Subcutaneous adipose tissue (tissue), 4 donors: ENCODE data around the gene CARS1. TPM values are rescaled to one million over a fixed set of nuclear protein-coding genes. Genes with fewer than 3 reads are reported as not detected.

Experiments
- total RNA-seq, 4 donors: library from RNA; depleted of rRNA; stranded (reverse); fragments of >200 nt; gene quantifications; one replicate each; pipeline ENCODE4 v1.1.0, GENCODE V29; 2016
- TF ChIP-seq, protein P1 (sequence below): fragments of 450-650 bp; IDR thresholded peaks from one replicate; pipeline ENCODE4 v1.5.1; 2016; ENCODE audit warnings: low read depth, mild to moderate bottlenecking, control low read depth, antibody characterized with exemption, moderate library complexity

Gene CARS1
- total RNA-seq, 4 donors from 2014 or later, result 30.4 to 59.5 (median 36.1) TPM

DNA sequence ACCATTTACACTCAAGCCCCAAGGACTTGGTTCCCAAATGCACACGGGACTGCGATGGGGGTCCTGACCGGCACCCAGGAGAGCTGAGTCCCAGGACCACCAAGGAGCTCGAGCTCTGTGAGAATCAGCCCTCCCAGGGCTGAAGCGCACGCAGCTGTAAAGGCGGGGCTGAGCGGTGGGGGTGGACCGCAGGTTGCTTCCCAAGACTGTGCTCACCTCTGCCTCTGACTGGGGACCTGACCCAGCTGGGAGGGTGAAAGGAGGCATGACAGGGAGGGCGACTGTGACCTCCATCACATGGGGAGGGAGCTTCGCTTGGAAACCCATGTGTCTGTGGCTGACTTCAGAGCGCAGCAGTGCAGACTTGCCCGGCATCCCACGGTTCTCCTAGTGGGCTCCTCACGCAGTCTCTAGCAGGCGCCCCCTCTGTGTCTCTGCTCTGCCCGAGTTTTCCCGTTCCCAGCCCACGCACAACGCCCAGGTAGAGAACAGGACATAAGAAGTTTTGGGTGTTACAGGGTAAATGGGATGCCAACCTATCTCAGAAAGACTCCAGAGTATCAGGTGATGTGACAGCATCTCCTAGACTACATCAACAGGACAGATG is 49.7 kb downstream of the CARS1 start:
- TF ChIP-seq, protein P1, sequence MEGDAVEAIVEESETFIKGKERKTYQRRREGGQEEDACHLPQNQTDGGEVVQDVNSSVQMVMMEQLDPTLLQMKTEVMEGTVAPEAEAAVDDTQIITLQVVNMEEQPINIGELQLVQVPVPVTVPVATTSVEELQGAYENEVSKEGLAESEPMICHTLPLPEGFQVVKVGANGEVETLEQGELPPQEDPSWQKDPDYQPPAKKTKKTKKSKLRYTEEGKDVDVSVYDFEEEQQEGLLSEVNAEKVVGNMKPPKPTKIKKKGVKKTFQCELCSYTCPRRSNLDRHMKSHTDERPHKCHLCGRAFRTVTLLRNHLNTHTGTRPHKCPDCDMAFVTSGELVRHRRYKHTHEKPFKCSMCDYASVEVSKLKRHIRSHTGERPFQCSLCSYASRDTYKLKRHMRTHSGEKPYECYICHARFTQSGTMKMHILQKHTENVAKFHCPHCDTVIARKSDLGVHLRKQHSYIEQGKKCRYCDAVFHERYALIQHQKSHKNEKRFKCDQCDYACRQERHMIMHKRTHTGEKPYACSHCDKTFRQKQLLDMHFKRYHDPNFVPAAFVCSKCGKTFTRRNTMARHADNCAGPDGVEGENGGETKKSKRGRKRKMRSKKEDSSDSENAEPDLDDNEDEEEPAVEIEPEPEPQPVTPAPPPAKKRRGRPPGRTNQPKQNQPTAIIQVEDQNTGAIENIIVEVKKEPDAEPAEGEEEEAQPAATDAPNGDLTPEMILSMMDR, result no peak

DNA sequence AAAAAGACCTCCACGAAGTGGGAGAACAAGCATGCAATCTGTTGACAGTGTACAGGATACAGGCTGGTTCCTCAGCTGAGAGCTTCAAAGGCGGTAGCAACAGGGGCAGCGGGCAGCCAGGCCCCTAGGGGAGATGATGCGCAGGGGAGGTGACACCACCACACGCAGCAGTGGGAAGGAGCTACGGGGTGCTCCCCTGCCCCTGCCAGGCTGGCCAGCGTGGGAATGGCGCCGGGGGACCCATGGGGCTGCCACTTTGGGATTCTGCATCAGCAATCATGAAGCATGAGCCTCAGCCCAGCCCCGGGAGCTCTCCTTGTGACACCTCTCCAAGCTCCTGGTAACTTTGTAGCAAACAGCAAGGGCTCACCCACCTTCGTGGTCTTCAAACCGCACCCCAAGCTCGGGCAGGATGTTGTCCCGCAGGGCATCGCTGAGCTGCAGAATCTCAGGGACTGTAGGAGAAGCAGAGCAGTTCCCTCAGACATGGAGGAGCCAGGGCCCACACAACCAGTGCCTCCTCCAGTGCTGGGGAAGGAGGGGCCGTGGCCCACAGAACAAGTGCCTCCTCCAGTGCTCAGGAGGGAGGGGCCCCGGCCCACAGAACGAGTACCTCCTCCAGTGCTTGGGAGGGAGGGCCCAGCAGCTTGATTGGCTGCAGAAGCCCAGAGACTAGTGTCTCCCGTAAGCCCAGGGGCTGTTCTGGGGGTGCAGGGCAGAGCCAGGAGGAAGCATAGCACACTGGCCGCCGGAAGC is 50.5 kb downstream of the CARS1 start:
- TF ChIP-seq, protein P1, result no peak

DNA sequence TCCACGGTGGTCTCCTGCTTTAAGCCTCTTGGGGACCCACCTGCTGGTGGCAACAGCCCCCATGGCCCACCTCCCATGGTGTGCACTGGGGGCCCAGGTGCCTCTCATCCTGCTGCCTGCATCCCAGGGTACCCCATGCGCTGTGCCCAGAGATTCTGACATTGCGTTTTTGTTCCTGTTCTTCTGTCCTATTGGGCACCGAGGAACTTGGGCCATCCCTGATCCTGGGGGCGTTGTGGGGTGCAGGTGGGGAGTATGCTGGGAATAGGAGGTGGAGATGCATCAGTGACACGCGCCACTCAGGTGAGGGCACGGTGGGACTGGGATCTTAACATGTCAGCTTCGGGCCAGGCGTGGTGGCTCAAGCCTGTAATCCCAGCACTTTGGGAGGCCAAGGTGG is 52.7 kb downstream of the CARS1 start:
- TF ChIP-seq, protein P1, result no peak

DNA sequence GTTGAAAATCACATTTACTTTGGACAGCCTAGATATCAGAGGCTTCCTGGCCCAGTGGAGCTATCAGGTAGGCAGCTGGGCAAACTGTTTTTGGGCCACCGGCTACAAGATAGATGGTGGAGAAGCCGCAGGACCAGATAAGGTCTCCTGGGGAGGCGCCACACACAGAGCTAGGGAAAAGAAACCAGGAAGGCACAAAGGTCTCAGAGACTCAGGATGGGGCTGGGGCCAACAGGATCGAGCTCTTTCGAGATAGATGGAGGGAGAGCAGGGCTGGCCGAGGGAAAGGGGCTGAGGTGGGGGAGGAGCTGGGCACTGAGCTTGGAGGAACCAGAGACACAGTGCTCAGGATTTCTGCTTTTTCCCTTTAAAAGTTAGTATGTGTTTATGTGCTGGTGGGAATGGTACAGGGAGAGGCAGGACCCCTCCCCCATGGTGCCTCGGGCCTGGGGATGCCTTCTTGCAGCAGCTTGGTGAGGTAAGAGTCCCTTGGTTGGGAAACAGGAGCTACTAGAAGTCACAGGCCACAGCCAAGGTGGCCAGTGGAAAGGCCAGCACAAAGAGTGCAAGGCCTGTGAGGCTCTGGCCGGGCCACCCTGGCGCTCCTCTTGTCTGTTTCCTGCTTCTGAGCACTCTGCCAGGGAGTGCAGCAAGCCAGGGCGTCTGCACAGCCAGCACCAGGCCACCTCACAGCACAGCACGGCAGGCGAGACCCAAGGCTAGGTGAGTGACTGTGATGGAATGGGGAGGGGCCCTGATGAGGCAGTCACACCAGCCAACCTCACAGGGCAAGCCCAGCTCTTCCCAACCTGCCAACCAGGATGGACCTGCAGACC is 53.6 kb downstream of the CARS1 start:
- TF ChIP-seq, protein P1, result no peak

DNA sequence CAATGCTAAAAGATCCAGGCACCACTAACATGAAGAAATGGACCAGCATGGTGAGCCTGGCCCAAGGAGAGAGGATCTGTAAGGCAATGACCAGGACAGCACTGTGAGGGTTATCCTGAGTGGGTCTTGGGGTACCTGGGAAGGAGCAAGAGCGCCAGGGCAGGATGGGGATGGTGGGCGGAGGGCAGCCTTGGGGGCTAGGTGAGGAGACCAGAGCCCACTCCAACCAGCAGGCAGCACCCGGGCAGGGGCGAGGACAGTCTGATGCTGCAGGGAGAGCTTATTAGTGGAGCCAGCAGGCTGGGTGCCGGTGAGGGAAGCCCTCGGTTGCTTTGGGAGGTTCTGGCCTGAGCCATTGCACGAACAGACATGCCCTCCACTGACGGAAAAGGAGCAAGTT is 54.4 kb downstream of the CARS1 start:
- TF ChIP-seq, protein P1, result no peak

DNA sequence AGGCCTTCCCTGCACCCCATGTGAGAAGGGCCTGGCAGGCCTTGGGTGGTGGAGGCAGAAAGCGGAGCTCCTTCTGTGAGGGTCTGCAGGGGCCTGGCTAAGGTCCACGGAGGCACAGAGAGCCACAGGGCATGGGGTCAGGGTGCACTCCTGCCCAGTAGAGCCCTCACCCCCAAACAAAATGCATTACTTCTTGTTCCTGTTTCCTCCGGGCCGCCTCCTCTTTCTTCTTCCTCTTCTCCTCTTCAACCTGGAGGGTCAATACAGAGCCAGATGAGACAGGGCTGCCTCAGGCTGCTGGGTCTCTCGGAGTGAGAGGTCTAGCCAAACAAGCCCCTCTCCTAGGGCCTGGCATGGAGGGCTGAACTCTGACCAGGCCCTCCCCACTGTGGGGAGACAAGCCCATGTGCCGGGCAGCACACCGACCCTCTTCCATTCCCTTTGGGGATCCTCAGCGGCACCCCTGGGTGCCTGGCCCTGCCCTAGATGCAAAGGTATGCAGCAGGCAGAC is 54.8 kb downstream of the CARS1 start:
- TF ChIP-seq, protein P1, result no peak

DNA sequence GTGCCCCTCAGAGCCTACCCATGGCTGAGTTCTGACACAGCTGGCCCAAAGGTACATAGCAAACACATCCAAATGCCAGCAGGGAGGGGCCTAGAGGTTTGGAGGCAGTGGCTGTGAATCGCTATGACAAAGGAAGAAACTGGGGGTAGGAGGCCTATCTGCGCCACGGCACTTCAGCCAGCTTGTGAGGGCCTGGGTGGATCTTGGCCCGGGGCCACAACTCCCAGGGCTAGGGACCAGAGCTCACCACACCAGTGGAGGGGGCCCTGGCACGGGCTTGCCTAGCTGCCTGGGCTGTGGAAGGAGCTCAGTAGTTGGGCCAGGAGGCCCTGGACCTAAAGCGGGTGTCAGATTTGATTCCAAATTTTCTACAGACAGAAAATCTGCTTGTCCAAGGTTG is 55.7 kb downstream of the CARS1 start:
- TF ChIP-seq, protein P1, result no peak
